ENCODE data around the gene CACNA1B.

CACNA1B gene

DNA sequence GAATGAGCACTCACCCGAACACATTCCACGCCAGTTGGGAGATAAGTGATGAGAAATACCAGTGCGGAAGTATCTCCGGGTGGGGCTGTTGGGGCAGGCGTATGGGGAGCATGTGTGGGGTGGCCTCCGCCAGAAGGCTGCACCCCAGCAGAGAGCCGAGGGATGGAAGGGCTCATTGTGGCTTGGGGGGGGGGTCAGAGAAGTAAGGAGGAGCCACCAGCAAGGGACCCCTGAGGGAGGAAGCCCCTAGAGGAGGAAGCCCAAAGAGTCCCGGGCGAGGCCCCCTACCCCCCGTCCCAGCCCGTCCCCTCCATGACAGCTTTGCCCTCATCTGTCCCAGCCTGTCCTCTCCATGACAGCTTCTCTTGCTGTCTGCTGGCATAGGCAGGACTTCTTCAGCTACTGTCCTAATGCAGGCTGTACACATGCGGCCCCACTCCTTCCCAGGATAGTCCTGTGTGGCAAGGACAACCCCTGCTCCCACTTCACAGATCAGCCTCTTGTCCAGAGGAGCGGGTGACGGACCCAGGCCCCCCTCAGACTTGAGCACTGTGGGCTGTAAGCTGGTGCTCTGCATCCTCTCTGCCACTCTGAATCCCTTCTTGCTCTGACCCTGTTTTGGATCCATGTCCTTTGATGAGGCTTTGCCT, 239.6 kb downstream of the CACNA1B start:
- no peak for TF ChIP-seq CTCF (IDR thresholded peaks at IDR 0.05; ENCODE audit: borderline replicate concordance, control extremely low read depth, extremely low read depth, insufficient read depth, missing control alignments)
- in situ Hi-C loops (cut with MboI; ENCODE audit: low sequenced_read_pairs, unreplicated experiment), result no loop called here
- no peak for DNase-seq (ENCODE audit: low spot score)

DNA sequence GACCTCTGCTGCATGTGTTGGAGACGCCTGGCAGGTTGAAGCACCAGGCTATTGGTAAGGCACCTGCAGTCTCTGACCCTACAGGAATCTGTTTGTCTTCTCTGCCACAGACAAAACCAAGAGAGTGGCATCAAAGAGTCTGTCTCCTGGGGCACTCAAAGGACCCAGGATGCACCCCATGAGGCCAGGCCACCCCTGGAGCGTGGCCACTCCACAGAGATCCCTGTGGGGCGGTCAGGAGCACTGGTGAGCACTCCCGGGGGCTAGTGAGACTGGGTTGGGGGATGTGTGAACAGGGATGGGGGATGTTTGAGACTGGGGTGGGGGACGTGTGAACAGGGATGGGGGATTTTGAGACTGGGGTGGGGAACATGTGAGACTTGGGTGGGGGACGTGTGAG, 240.3 kb downstream of the CACNA1B start:
- no peak for TF ChIP-seq CTCF (IDR thresholded peaks at IDR 0.05; ENCODE audit: borderline replicate concordance, control extremely low read depth, extremely low read depth, insufficient read depth, missing control alignments)
- DNase-seq (ENCODE audit: low spot score), result no peak
- in situ Hi-C loops (cut with MboI; ENCODE audit: low sequenced_read_pairs, unreplicated experiment), result no loop called here

DNA sequence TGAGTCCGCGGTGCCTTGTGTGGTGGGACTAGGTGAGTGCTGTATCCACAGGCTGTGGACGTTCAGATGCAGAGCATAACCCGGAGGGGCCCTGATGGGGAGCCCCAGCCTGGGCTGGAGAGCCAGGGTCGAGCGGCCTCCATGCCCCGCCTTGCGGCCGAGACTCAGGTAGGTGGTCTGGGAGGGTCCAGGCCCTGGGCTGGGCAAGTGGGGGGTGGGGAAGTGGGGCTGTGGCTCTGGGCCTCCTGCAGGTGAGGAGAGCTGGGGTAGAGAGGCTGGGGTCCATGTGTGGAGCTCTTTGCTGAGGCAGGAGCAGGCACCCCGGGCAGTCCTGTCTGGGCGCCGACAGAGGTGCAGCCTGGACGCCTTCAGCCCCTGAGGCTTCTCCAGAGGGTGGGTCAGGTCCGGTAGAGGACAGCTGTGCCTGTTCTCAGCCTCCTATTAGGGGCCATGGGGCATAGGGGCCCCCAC, 241.1 kb downstream of the CACNA1B start:
- DNase-seq (ENCODE audit: low spot score), result no peak
- in situ Hi-C loops (cut with MboI; ENCODE audit: low sequenced_read_pairs, unreplicated experiment), result no loop called here
- TF ChIP-seq CTCF (IDR thresholded peaks at IDR 0.05; ENCODE audit: borderline replicate concordance, control extremely low read depth, extremely low read depth, insufficient read depth, missing control alignments), result no peak

DNA sequence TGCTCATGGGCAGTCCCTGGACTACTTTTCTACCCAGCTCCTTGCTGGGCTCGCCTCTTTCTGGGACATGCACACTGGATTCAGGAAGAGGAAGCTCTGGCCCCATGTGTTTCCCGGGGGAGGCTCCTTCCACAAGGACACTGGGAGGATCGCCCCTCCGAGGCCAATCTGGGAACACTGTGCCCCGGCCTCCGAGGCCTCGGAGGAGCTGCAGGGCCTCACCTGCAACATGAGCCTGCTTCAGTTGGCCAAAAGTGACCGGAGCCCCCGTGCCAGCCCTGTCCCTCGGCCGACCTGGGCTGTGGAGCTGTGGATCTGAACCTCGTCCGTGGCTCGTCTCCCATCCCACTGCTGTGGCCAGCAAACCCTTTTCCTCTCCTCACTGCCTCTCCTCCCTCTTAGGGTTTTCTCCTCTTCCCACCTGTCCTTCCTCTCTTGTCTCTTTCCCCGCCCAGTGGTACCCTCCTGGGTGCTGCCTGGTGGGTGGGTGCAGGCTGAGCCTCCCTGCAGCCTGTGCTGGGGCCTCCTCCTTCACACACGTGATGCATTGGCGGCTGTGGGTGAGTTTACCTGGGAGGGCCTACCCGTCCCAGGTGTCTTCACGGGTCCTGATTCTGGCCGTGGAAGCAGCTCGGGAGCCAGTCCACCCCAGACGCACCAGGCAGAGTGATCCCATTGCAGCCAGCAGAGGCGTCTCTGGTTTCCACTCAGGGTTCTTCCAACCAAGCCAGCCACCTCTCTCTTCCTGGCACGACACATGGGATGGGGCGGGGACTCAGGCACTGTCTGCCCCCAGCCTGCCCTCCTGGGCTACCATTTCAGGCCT, 241.8 kb downstream of the CACNA1B start:
- no peak for TF ChIP-seq CTCF (IDR thresholded peaks at IDR 0.05; ENCODE audit: borderline replicate concordance, control extremely low read depth, extremely low read depth, insufficient read depth, missing control alignments)
- DNase-seq (ENCODE audit: low spot score), result no peak
- in situ Hi-C loops (cut with MboI; ENCODE audit: low sequenced_read_pairs, unreplicated experiment), result no loop called here

GRCh38 chr9:138120072-138120471, 242.5 kb downstream of the CACNA1B start:
- in situ Hi-C loops (cut with MboI; ENCODE audit: low sequenced_read_pairs, unreplicated experiment), result no loop called here
- no peak for DNase-seq (ENCODE audit: low spot score)
- TF ChIP-seq CTCF (IDR thresholded peaks at IDR 0.05; ENCODE audit: borderline replicate concordance, control extremely low read depth, extremely low read depth, insufficient read depth, missing control alignments), result no peak

DNA sequence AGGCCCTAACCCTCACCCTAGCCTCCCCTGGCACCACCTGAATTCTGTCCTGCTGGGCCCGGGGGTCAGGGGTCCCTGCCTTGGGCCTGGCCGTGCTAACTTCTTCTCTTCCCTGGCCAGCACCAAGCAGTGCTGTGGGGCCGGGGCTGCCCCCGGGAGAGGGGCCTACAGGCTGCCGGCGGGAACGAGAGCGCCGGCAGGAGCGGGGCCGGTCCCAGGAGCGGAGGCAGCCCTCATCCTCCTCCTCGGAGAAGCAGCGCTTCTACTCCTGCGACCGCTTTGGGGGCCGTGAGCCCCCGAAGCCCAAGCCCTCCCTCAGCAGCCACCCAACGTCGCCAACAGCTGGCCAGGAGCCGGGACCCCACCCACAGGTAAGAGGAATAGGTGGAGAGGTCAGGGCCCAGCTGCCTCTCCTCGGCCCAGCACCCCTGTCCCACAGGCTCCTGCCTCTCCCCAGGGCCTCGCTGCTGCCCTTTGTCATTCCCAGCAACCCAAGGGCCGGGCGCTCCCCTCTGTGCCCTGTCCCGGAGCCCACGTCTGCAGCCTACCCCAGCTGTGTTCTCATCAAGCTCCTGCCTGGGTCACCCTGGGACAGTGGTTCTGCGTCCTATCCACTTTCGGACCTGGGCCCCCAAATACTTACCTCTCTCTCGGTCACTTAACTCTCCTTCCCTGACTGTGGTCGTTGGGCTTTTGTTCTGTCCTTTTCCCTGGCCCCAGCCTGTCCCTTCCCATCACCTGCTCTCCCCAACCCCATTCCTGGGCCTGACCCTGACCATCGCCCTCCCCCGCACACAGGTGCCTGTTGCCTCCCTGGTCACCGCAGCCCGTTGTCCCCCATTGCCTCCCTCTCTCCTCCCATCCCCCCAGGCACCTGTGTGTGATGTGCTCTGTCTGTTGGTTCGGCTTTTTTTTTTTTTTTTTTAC, 243.2 kb downstream of the CACNA1B start:
- no peak for DNase-seq (ENCODE audit: low spot score)
- TF ChIP-seq CTCF (IDR thresholded peaks at IDR 0.05; ENCODE audit: borderline replicate concordance, control extremely low read depth, extremely low read depth, insufficient read depth, missing control alignments), result no peak
- in situ Hi-C loops (cut with MboI; ENCODE audit: low sequenced_read_pairs, unreplicated experiment), result no loop called here
